HG02973 (cell line): Measurements from ENCODE around the gene OR2B6.
"Not testable (repeated sequence)": the region's sequence is repeated elsewhere in the genome, so short reads cannot be mapped to it uniquely, and the experiment has no call there.

Experiments
- ATAC-seq: cut with Tn5 transposase; IDR thresholded peaks from one replicate; pipeline ENCODE4 v1.9.1; 2021; ENCODE audit warnings: moderate library complexity; ENCODE audit not compliant: unreplicated experiment

Gene OR2B6

DNA sequence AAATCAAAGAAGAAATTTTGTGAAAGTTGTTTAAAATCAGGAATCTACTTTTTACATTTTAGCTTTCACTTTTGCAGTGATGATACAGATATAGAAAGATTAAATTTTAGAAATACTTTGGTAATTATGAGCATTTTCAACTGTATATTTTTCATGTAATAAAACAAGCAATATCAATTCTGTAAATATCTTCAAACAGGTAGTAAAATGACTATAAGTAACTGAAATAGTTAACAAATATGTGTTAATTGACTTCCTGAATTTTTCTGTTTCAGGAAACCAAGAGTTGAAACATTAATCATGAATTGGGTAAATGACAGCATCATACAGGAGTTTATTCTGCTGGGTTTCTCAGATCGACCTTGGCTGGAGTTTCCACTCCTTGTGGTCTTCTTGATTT lies at the start of gene OR2B6:
Gene OR2B6 (plus strand): TSS at position 301 of the 400 bp plus-strand sequence. CDS start 0 bp downstream, at position 301.
- ATAC-seq, result no peak

DNA sequence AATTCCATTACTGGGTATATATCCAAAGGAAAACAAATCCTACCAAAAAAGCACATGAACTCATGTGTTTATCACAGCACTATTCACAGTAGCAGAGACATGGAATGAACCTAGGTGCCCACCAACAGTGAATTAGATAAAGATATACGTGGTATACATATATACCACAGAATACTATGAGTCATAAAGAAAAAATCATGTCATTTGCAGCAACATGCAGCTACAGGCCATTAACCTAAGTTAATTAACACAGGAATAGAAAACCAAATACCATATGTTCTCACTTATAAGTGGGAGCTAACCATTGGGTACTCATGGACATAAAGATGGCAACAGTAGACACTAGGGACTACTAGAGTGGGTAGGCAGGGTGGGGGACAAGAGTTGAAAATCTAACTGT lies 49.0 kb upstream of the OR2B6 start:
- ATAC-seq, result no peak

DNA sequence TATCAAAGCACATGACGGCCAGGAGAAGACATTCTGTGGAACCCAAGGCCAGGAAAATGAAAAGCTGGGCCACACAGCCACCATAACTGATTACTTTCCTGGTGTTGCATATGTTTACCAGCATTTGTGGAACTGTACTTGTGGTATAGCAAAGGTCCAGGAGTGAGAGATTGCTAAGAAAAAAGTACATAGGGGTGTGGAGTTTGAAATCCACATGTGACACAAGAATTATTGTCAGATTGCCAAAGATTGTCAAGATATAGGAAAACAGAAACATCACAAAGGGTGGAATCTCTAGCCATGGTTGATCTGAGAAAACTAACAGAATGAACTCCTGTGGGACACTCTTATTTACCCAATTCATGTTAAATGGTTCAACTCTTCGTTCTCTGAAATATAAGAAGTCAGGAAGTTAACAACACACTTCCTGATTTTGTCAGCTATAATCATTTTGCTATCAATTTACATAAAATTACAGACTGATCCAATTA lies 45.0 kb upstream of the OR2B6 start, which contains the start of gene OR2B2:
Gene OR2B2 (minus strand): TSS at position 441 of the 491 bp plus-strand sequence. CDS start 77 bp downstream, at position 364.
- ATAC-seq, result no peak

DNA sequence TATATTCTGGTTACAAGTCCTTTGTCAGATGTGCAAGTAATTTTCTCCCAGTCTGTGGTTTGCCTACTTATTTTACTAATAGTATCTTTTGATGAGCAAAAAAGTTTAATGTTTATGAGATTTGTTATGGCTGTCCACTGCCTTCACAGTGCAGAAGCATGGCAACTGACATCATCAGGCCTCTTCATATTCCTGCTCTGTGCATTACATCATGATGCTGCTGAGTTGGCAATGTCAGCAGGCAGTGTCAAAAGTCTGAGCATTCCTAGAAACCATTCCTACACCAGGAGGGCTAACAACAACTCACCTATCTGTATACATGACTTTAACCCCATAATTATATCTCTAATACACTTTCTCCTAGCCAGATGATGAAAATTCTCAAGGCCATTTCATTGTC lies 34.1 kb upstream of the OR2B6 start:
- no peak for ATAC-seq

DNA sequence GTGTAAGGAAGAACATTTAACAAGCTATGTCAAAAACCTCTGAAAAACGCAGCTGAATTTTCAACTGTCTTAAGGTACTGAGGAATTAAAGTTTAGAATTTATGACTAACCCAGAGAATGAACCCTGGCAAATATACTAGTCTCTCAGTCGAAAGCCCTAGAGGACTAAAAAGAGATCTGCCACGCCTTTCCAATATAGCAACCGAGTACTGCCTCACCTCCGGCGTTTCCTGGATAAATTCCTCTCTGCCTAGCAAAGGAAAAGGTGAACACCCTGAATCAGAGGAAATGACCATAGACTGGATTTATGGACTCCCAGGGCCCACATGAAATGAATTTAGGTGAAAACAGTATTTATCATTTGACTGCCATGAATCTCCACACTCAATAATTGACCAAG lies 32.9 kb upstream of the OR2B6 start:
- no peak for ATAC-seq

DNA sequence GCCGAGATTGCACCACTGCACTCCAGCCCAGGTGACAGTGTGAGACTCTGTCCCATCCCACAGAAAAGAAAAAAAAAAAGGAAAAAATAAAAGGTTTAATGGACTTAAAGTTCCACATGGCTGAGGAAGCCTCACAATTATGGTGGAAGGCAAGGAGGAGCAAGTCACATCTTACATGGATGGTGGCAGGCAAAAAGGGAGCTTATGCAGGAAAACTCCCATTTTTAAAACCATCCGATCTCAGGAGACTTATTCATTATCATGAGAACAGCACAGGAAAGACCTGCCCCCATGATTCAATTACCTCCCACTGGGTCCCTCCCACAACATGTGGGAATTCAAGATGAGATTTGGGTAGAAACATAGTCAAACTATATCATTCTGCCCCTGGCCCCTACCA lies 29.0 kb upstream of the OR2B6 start:
- ATAC-seq, result not testable (repeated sequence)

DNA sequence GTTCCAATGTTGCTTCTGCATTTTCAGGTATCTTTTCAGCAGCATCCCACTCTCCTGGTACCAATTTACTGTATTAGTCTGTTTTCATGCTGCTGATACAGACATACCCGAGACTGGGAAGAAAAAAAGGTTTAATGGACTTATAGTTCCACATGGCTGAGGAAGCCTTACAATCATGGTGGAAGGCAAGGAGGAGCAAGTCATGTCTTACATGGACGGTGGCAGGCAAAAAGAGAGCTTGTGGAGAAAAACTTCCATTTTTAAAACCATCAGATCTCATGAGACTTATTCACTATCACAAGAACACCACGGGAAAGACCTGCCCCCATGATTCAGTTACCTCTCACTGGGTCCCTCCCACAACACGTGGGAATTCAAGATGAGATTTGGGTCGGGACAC lies 27.1 kb upstream of the OR2B6 start:
- ATAC-seq, result not testable (repeated sequence)

DNA sequence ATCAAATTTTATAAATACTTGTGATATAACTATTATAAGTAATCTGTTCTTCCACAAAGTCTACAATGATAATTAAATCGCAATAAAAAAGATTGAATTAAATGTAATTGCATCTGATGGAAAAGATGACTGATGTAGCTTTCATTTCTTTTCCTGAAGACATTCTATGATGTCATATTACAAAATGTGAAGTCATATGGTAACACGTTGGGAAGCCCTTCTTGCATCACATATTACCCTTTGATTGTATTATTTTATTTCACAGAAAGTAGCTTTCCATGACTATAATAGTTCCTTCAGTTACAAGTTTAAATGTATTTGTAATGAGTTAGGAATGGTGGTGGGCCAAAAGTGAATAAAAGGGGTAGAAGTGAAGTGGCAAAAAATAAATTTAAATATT lies 25.8 kb upstream of the OR2B6 start:
- no peak for ATAC-seq

DNA sequence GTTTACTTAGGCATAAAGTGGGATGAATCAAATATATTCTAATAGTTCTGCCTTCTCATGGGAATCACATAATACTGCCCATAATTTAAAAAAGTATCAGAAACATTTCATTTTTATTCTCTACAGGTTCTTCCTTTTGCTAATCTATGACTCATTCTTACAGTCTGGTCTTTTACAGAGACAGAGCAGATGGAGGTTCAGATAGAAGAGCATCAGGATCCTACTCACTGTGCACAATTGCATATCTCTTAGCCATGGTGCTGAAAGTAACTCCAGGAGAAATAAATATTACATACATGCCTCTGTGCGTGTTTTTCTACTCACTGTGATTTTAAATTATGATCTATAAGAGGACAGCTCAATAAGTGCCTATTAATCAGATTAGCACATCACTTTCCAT lies 16.3 kb upstream of the OR2B6 start:
- ATAC-seq, result no peak

DNA sequence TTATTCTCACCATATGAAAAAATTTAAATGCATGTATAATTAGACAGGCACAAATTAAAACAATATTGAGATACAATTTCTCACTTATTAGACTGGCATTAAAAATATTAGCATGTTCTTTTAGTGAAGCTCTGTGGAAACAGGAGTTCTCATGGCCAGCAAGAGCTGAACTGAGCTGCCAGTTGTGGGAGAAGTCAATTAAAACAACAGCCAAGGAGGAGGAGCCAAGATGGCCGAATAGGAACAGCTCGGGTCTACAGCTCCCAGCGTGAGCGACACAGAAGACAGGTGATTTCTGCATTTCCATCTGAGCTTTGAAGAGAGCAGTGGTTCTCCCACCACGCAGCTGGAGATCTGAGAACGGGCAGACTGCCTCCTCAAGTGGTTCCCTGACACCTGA lies 14.0 kb upstream of the OR2B6 start:
- not testable (repeated sequence) for ATAC-seq

DNA sequence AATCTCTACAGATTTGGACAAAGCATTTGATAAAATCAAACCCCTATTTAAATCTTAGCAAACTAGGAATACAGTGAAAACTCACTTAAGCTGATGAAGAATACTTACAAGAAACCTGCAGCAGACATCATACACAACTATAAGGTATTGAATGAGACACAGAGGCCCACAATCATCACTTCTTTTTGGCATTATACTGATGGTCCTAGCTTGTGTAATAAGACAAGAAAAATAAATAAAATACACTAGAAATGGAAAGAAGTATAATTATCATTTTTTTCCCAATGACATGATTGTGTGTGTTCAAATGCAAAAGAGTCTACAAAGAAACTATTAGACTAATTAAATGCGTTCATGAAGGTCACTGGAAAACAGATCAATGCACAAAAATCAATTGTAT lies 8.8 kb upstream of the OR2B6 start:
- ATAC-seq, result no peak

DNA sequence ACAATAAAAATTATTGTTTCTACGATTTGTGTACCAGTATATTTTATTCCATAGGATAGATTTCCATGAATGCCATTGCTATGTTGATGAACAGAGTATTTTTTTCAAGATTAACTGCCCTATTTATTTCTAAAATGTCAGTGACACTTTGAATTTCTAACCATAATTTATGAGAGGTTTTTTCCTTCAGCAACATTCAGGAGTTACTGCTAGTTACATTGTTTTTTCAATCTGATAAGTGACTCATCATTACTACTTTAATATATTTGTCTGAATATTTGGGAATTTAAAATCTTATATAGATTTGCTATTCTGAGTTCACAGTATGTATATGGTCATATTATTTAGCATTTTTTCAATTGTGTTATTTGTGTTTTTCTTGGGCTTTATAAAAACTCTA lies 6.0 kb upstream of the OR2B6 start:
- no peak for ATAC-seq

DNA sequence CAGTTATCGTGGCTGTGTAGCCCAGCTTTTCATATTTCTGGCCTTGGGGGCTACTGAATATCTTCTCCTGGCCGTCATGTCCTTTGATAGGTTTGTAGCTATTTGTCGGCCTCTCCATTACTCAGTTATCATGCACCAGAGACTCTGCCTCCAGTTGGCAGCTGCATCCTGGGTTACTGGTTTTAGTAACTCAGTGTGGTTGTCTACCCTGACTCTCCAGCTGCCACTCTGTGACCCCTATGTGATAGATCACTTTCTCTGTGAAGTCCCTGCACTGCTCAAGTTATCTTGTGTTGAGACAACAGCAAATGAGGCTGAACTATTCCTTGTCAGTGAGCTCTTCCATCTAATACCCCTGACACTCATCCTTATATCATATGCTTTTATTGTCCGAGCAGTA lies 475 bp downstream of the OR2B6 start:
- no peak for ATAC-seq

DNA sequence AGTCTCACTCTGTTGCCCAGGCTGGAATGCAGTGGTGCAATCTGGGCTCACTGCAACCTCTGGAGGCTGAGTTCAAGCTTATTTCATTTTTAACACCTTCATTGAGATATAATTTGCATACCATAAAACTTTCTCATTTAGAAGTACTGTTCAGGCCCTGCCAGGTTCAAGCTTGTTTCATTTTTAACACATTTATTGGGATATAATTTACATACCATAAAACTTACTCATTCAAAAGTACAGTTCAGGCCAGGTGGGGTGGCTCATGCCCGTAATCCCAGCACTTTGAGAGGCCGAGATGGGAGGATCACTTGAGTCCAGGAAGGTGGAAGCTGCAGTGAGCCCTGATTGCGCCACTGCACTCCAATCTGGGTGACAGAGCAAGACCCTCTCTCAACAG lies 5.5 kb downstream of the OR2B6 start:
- ATAC-seq, result no peak

DNA sequence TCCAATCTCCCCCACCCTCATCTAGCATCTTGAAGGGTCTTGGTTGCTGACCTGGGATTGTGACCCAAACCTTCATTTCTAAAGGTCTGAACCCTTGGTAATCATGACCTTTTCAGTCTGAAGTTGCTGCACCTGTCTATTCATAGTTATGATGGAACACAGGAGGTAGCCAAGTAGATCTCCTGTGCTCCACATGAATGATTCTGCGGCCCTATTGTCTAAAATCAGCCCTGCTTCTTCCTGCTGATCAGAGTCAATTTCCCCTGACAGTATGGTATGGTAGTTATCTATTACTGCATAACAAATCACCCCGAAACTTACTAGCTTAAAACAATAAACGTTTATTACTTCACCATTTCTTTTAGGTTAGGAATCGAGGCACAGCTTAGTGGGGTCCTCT lies 9.0 kb downstream of the OR2B6 start:
- no peak for ATAC-seq

DNA sequence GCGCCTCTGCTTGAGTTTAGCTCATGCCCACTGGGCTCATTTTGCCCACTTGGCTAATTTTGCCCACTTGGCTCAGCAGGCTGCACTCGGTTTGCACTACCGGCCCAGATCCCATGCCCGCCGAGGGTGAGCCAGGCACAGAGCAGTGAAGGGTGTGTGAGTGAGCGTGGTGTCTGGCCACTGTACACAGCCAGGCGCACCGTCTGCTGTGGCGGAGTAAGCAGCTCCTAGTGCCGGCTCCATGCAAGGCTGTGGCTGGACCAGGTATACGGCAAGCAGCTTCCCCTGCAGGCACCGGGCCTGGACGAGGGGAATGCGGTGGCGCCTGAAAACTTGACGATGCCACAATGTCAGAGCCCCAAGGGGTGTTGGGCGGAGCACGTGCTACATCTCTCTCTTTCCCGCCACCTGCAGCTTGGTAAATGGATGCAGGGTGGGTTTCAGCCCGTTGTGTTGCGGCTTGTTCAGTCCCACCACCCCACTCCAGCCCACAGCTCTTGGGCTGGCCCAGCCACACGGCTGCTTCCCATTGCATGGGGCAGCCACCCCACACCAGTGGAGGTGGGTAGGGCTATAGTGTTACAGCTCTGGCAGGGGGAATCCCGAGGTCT lies 9.9 kb downstream of the OR2B6 start:
- ATAC-seq, result no peak

DNA sequence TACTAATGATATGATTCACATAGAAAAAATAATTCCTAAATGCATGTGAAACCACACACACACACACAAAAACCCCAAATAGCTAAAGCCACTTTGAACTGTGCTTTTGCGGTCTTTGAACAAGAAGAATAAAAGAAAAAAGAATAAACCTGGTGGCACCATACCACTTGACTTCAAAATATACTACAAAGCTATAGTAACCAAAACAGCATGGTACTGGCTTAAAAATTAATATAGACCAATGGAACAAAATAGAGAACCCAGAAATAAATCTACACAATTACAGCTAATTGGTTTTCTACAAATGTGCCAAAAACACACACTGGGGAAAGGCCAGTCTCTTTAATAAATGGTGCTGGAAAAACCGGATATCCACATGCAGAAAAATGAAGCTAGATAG lies 13.4 kb downstream of the OR2B6 start:
- ATAC-seq, result no peak

DNA sequence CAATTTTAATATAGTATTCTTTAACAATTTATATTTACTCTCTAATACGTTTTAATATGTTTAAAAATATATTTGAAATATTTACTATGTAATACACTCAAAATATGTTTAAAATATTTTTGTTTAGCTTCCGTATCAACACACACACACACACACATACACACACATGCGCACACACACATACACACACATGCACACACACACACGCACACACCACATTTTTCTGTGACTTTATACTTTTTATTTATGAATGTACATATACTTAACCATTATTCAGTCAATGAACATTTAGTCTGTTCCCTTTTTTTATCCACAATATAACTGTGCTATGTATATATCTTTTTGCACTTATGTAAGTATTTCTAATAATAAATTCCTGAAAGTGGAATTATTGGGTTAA lies 15.7 kb downstream of the OR2B6 start:
- no peak for ATAC-seq

DNA sequence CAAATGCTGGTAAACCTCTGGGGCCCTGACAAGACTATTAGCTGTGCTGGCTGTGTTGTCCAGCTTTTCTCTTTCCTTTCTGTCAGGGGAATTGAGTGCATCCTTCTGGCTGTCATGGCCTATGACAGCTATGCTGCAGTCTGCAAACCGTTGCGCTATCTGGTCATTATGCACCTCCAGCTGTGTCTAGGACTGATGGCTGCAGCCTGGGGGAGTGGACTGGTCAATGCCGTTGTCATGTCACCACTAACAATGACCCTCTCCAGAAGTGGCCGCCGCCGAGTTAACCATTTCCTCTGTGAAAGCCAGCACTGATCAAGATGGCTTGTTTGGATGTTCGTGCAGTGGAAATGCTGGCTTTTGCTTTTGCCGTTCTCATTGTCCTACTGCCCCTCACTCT lies 20.3 kb downstream of the OR2B6 start:
- ATAC-seq, result no peak

DNA sequence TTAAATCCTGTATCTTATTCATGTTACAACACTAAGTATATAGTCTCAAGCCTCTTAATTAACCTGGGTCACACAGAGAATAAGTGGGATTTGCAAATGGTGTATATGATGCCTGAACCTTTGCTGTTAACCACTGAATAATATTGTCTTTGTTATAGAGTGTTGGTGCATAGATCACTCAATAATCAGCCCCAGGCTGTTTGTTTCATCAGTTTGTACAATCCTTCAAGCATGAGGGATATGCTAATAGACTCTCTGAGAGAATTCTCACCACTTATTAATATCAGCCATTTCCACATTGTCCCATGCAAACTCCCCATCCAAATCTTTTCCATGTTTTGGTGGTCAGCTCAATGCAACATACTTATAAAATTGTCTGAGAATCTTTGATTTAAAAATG lies 21.7 kb downstream of the OR2B6 start:
- ATAC-seq, result no peak

DNA sequence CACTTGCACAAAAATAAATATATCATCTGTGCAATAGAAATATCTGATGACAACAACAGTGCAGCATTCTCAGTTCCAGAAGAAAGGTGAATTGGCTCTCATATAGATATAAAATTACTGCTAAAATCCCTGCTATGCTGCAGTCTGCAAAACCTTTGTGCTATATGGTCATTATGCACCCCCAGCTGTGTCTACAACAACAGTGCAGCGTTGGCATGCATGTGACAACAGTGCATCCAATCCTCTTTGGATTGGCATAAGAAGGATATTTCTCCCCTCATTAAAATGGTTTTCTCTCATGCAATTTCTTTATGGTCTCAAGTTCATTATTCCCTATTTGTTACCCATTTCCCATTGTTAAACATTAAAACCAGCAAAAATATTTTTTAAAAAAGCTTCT lies 23.1 kb downstream of the OR2B6 start:
- no peak for ATAC-seq

DNA sequence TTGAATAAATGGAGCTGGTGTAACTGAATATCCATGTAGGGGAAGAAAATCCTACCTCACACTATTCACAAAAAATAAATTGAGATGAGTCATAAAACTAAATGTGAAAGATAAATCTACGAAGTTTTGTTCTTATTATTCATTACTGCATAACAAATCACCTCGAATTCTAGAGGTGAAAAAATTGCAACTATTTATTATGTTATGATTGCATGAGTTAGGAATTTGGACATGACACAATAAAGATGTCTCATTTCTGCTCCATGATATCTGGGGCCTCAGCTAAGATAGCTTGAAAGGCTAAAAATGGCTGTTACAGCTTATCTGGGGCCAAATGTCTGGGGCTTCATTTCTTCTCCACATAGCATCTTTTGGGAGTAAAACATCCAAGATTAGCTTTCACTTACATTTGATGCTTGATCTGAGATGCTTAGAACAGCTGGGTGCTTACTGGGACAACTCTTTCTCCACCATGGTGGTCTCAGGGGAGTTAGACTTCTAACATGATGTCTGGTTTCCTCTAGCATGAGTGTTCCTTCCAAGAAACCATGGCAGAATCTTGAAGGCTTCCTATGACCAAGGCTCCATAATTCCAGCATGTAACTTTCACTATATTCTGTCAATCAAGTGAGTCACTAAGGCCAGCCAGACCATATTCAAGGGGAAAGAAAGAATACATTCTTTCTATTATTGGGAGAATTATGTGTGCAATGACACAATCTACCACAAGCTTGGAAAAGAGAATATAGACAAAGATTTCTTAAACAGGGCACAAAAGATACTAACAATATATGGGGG lies 30.1 kb downstream of the OR2B6 start:
- ATAC-seq, result no peak
